Spleen (tissue), 11 donors: ENCODE measurements around the gene CHMP4A. TPM values are rescaled to one million over a fixed set of nuclear protein-coding genes. Genes with fewer than 3 reads are reported as not detected.
A peak's percentile ranks its signal among the peaks of the same experiment; 100 is the strongest.

Experiments
- DNase-seq: peaks from one replicate; pipeline ENCODE4 v3.0.0-alpha.2; 2020
- H3K27ac ChIP-seq, 8 donors: fragments of 200-600 bp; sonication (generic) in 7 of 8; 1 replicate in 4 of 8; 2 replicates in 4 of 8; pipeline versions ENCODE4 v1.5.0 to v1.8.0; 2016 to 2021; ENCODE audit warnings: inconsistent platforms in 4 of 8, mild to moderate bottlenecking in 4 of 8, moderate library complexity in 1 of 8
- H3K27me3 ChIP-seq, 7 donors: fragments of 200-600 bp; sonication (generic) in 6 of 7; replicated peaks in 1 of 7; 1 replicate in 4 of 7; 2 replicates in 3 of 7; pipeline versions ENCODE4 v1.5.0 to v1.8.0; 2016 to 2021; ENCODE audit warnings: inconsistent platforms in 3 of 7, mild to moderate bottlenecking in 1 of 7
- H3K36me3 ChIP-seq, 6 donors: fragments of 200-600 bp; sonication (generic) in 5 of 6; 1 replicate in 4 of 6; 2 replicates in 2 of 6; pipeline versions ENCODE4 v1.5.0 to v1.8.0; 2016 to 2021; ENCODE audit warnings: inconsistent platforms in 2 of 6
- H3K4me1 ChIP-seq, 6 donors: fragments of 200-600 bp; sonication (generic) in 5 of 6; 1 replicate in 3 of 6; 2 replicates in 3 of 6; pipeline versions ENCODE4 v1.5.0 to v1.8.0; 2016 to 2021; ENCODE audit warnings: inconsistent platforms in 3 of 6
- H3K4me3 ChIP-seq, 8 donors: fragments of 200-600 bp; sonication (generic) in 7 of 8; 1 replicate in 4 of 8; 2 replicates in 4 of 8; pipeline versions ENCODE4 v1.5.0 to v1.8.0; 2016 to 2021; ENCODE audit warnings: inconsistent platforms in 4 of 8, mild to moderate bottlenecking in 4 of 8, moderate library complexity in 2 of 8
- H3K9me3 ChIP-seq, 8 donors: fragments of 200-600 bp; sonication (generic) in 7 of 8; 1 replicate in 4 of 8; 2 replicates in 4 of 8; pipeline versions ENCODE4 v1.5.0 to v1.8.0; 2016 to 2021; ENCODE audit warnings: inconsistent platforms in 4 of 8
- CTCF ChIP-seq, 11 experiments: fragments of 200-600 bp in 7 of 11; fragments of 450-650 bp in 4 of 11; sonication (generic) in 4 of 11; IDR thresholded peaks in 8 of 11; conservative IDR thresholded peaks in 3 of 11; 1 replicate in 7 of 11; 2 replicates in 4 of 11; pipeline versions ENCODE4 v1.4.0 to v1.8.0; 2016 to 2021; ENCODE audit warnings: antibody characterized with exemption in 11 of 11, inconsistent platforms in 4 of 11, mild to moderate bottlenecking in 1 of 11
- POLR2A ChIP-seq, 3 donors: fragments of 450-650 bp; IDR thresholded peaks; one replicate each; pipeline ENCODE4 v1.5.1; 2017; ENCODE audit warnings: antibody characterized with exemption in 3 of 3, mild to moderate bottlenecking in 1 of 3
- POLR2AphosphoS5 ChIP-seq, 3 donors: sonication (generic); formaldehyde crosslinking; IDR thresholded peaks; one replicate each; pipeline ENCODE4 v1.5.1; 2017; ENCODE audit warnings: antibody characterized with exemption in 3 of 3
- WGBS, 5 donors: extraction: QIAGEN DNeasy Blood & Tissue Kit in 3 of 5; methylation state at CpG; one replicate each; pipeline versions ENCODE4 v1.1.5 to v1.1.7; 2013 to 2018; 5-methylcytosine and 5-hydroxymethylcytosine counted together
- intact Hi-C: fragments of 100-400 bp; cut with DNase I; formaldehyde crosslinking; loops from one replicate; pipeline ENCODE4 v1.15.0; 2023; ENCODE audit warnings: low total_unique reads
- polyA plus RNA-seq, 3 donors: library from polyadenylated mRNA; stranded (reverse); fragments of 200-250 nt; gene quantifications; one replicate each; pipeline ENCODE4 v1.2.1, GENCODE V29; 2013
- total RNA-seq, 7 donors: library from RNA; depleted of rRNA in 3 of 7; stranded (reverse); fragments of >200 nt in 3 of 7; fragmentation: NEBNext Ultra II Directional in 4 of 7; extraction: Animal tissue kit (Norgen Biotek cat#: 25700) in 4 of 7; gene quantifications; one replicate each; pipeline versions ENCODE4 v1.1.0 to v1.2.1, GENCODE V29; 2016 to 2021
- donor health status: healthy with polysubstance abuse.
- donor health status: DM: no; HTN: no; CAD: no; lungs with moderate emphysema.
- donor health status: DM: no; HTN: no; CAD: no.
- donor health status: Bipolar disorder and iron deficiency.
- donor health status: healthy.
- donor health status: DM: no; HTN: no; CAD: no.
- donor health status: DM: yes; HTN: yes; CAD: no.

CHMP4A gene
- total and polyA plus RNA-seq, 10 donors = 53.3 to 149 (median 63.4) TPM

- H3K27ac ChIP-seq = no peak overlapping the region
- no peaks in the 10 kb centered on the region for H3K27me3 ChIP-seq
- peaks cover 0 to 72% (median 60%) of the 10 kb centered on the region in 6 donors for H3K36me3 ChIP-seq
- intact Hi-C loops = no loop called here
- peaks cover 13 to 42% (median 25%) of the 10 kb centered on the region in 6 donors for H3K4me1 ChIP-seq
- no peak overlapping the region for H3K4me3 ChIP-seq
- 93 to 97% (median 94%) methylated on average over 7 to 11 of the region's 11 CpGs for WGBS, 5 donors
- no peak for DNase-seq
- TF ChIP-seq CTCF (IDR thresholded peaks at IDR 0.05 in 8 of 11, conservative IDR thresholded peaks at IDR 0.05 in 3 of 11) (no peak), POLR2AphosphoS5 (IDR thresholded peaks at IDR 0.05) (no peak), POLR2A (IDR thresholded peaks at IDR 0.05) (no peak)
- H3K9me3 ChIP-seq = no peaks in the 10 kb centered on the region
Measured at GRCh38 chr14:24185741-24186140, 27.5 kb downstream of the CHMP4A start.

- Histone ChIP-seq H3K4me3 (no peak overlapping the region), H3K36me3 (peaks cover 2 to 74% (median 67%) of the 10 kb centered on the region in 6 donors), H3K9me3 (no peaks in the 10 kb centered on the region), H3K4me1 (peaks cover 13 to 42% (median 25%) of the 10 kb centered on the region in 6 donors), H3K27me3 (no peaks in the 10 kb centered on the region), H3K27ac (no peak overlapping the region)
- TF ChIP-seq POLR2AphosphoS5 (IDR thresholded peaks at IDR 0.05) (no peak), CTCF (IDR thresholded peaks at IDR 0.05 in 8 of 11, conservative IDR thresholded peaks at IDR 0.05 in 3 of 11) (no peak), POLR2A (IDR thresholded peaks at IDR 0.05) (no peak)
- DNase-seq = no peak
- intact Hi-C loops = no loop called here
- WGBS, 5 donors = 94 to 99% (median 95%) methylated on average over 7 of the region's 7 CpGs
Measured at GRCh38 chr14:24185026-24185425, 28.3 kb downstream of the CHMP4A start.

DNA sequence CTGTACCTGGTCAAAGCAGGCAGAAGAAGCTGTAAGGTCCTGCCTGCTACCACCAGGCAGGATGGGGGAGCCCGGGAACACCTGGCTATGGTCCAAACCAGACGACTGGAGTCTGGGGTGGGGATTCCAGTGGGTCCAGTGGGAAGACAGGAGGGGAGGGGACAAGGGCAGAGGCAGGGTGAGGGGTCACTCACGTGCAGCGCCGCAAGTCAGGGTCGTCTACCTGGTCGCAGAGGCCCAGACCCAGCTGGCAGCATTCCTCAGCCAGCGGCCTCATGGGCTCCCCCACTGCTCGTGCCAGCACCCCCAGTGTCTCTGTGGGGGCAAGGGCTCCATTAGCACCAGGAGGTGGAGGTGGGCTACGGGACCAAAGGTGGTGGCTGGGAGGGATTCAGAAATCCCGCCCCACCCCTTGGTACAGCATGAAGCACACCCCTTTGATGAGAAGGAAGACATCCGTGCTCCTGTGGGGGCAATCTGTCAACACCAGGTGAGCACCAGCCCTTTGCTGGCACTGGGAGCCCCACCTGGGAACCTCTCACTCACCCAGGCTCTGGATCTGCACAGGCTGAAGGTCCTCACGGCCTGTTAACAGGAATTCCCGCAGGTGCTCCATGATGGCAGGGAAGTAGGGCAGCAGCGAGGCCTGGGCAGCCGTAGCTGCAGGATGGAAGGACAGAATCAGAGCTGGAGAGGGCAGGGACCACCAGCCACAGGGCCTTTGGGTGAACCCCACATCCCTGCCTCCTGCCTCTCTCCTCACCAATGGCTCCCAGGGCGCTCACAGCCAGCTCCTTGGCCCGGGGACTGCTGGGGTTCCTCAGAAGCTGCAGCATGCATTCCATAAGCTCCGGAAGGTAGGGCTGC is 29.0 kb downstream of the CHMP4A start:
- no peaks in the 10 kb centered on the region for H3K27me3 ChIP-seq
- H3K27ac ChIP-seq = no peak overlapping the region
- peaks cover 2 to 78% (median 74%) of the 10 kb centered on the region in 6 donors for H3K36me3 ChIP-seq
- no peak for DNase-seq
- intact Hi-C loops = no loop called here
- TF ChIP-seq POLR2A (IDR thresholded peaks at IDR 0.05) = no peak
- peak in 1 of 3 donors; percentile 44 for TF ChIP-seq POLR2AphosphoS5 (IDR thresholded peaks at IDR 0.05)
- H3K4me3 ChIP-seq = no peak overlapping the region
- H3K4me1 ChIP-seq = peaks cover 13 to 35% (median 21%) of the 10 kb centered on the region in 6 donors
- 92 to 96% (median 95%) methylated on average over 8 to 19 of the region's 19 CpGs for WGBS, 5 donors
- H3K9me3 ChIP-seq = no peaks in the 10 kb centered on the region

- no peak overlapping the region for H3K27ac ChIP-seq
- peaks cover 8 to 22% (median 11%) of the 10 kb centered on the region in 6 donors for H3K4me1 ChIP-seq
- intact Hi-C loops = no loop called here
- peaks cover 2 to 91% (median 86%) of the 10 kb centered on the region in 6 donors for H3K36me3 ChIP-seq
- no peaks in the 10 kb centered on the region for H3K9me3 ChIP-seq
- H3K27me3 ChIP-seq = no peaks in the 10 kb centered on the region
- TF ChIP-seq POLR2AphosphoS5 (IDR thresholded peaks at IDR 0.05) = peak in 1 of 3 donors; percentile 46
- no peak for TF ChIP-seq CTCF (IDR thresholded peaks at IDR 0.05 in 8 of 11, conservative IDR thresholded peaks at IDR 0.05 in 3 of 11)
- no peak overlapping the region for H3K4me3 ChIP-seq
- peak; percentile 69 for DNase-seq
- 92 to 98% (median 94%) methylated on average over 8 to 15 of the region's 15 CpGs for WGBS, 5 donors
Measured at GRCh38 chr14:24183014-24183481, 30.2 kb downstream of the CHMP4A start.
